Smooth muscle cell of the coronary artery (primary cell): ENCODE data around the gene ADAM20. TPM values are rescaled to one million over a fixed set of nuclear protein-coding genes. Genes with fewer than 3 reads are reported as not detected.

Experiments
- total RNA-seq: library from RNA; depleted of rRNA; stranded (reverse); fragments of >200 nt; gene quantifications from 2 replicates; pipeline ENCODE4 v1.2.3, GENCODE V29; 2014; ENCODE audit warnings: low replicate concordance

The ADAM20 gene
- total RNA-seq, result 0.68 and 2.2 TPM in 2 replicates

DNA sequence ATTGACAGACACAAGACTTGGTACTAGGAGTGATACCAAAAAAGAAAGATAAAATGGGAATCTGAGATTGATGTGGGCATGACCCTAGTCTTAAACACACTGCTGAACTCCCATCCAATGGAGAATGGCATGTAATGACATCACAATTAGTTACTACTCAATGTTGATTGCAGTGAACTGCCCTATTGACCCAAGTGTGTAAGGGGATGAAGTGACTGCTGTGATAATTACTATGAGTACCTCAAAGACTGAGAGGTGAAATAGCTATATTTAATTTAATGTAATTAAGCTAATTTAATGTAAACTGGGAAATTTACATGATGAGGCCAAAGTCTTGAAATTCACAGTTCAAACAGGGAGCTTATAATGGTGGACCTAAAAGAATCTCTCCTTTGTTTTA lies at the start of gene ADAM20:
ADAM20 (minus strand) TSS at position 101 of the 400 bp plus-strand sequence. CDS start 10,247 bp downstream, outside the sequence.

Other genes starting within 250 kb of the ADAM20 start
- 15.1 and 38.2 TPM in 2 replicates for gene COX16, start 175.3 kb downstream of the ADAM20 start, total RNA-seq
- 6.7 and 15.6 TPM in 2 replicates for gene SYNJ2BP, start 117.9 kb downstream of the ADAM20 start, total RNA-seq
- 0.23 and 0.75 TPM in 2 replicates for gene ADAM21, start 82.8 kb downstream of the ADAM20 start, total RNA-seq
- 12.4 and 17.3 TPM in 2 replicates for gene MED6, start 65.7 kb upstream of the ADAM20 start, total RNA-seq
- gene TTC9, start 106.9 kb upstream of the ADAM20 start, total RNA-seq, result 0.23 TPM in 2 replicates